C4-2B (cell line): ENCODE data around the gene CEP128.

Source experiments
- ZFX ChIP-seq: fragments of 450-650 bp; IDR thresholded peaks from 2 replicates; pipeline ENCODE4 v1.6.1; 2017
- TF ChIP-seq, protein P1 (sequence below): fragments of 450-650 bp; conservative IDR thresholded peaks from 2 replicates; pipeline ENCODE4 v1.5.1; 2017; ENCODE audit warnings: mild to moderate bottlenecking

DNA sequence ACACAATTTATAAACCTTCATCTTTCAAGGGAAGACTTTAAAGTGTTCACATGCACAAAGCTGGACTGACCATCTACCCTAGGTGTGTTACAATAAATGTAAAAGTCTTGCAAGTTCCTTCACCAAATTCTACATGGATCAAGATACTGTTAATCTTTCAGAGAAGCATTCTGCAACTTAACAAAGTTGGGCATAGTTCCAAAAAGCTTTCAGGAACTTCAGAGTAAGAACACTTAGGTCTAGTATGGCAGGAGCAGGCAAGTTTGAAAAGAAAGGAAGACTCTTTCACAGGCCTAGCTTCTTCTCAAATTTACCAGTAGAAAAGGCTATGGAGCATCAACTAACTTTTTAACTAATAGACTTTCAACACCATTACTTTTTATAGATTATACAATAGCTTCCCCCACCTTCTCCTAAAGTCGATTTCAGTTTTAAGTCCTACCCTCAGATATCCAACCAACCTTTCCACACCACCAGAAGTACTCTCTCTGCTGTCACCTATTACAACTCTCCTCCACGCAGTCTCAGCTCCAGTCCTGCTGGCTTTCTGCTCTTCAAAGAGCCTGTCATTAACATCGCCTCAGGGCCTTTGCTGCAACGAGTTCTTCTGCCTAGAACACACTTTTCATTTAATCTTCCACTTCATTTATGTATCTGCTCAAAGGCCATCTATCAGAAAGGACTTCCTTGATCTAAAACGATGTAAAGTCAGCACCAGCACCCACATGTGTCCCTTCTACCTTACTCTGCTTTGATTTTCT is 333.9 kb downstream of the CEP128 start:
- TF ChIP-seq, protein P1, sequence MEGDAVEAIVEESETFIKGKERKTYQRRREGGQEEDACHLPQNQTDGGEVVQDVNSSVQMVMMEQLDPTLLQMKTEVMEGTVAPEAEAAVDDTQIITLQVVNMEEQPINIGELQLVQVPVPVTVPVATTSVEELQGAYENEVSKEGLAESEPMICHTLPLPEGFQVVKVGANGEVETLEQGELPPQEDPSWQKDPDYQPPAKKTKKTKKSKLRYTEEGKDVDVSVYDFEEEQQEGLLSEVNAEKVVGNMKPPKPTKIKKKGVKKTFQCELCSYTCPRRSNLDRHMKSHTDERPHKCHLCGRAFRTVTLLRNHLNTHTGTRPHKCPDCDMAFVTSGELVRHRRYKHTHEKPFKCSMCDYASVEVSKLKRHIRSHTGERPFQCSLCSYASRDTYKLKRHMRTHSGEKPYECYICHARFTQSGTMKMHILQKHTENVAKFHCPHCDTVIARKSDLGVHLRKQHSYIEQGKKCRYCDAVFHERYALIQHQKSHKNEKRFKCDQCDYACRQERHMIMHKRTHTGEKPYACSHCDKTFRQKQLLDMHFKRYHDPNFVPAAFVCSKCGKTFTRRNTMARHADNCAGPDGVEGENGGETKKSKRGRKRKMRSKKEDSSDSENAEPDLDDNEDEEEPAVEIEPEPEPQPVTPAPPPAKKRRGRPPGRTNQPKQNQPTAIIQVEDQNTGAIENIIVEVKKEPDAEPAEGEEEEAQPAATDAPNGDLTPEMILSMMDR = no peak
- TF ChIP-seq ZFX = no peak
